ENCODE measurements around the gene ANO10. TPM values are rescaled to one million over a fixed set of nuclear protein-coding genes. Genes with fewer than 3 reads are reported as not detected.
A peak's percentile ranks its signal among the peaks of the same experiment; 100 is the strongest.

Gene ANO10
- polyA plus RNA-seq, 1 donor from 2014 or later = 5.8 TPM

DNA sequence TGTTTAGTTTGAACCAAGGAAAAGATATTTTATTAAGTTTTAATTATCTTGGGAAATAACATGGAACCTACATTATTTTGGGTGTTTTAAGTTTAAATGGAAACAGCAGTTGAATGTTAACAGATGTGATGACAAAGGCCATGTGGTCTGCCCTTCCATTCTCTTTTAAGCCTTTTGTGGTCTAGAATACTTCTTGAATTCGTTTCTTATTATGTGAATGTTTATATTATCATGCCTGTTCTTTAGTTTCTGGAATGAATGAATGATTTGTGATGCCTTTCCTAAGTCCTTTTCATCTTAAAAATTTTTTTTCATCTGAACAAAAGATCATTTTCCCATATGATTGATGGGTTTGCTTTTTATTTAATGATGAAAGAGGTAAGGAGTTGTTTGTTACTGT lies 290.8 kb downstream of the ANO10 start:
- Mint-ChIP-seq H3K9me3 (peaks cover 0 to 3% (median 2%) of the 10 kb centered on the region in 3 donors), H3K27ac (no peak overlapping the region), H3K4me3 (no peak overlapping the region), H3K36me3 (peaks cover 21% of the 10 kb centered on the region), H3K27me3 (no peaks in the 10 kb centered on the region), H3K4me1 (peaks cover 20 to 28% (median 26%) of the 10 kb centered on the region in 3 donors)

DNA sequence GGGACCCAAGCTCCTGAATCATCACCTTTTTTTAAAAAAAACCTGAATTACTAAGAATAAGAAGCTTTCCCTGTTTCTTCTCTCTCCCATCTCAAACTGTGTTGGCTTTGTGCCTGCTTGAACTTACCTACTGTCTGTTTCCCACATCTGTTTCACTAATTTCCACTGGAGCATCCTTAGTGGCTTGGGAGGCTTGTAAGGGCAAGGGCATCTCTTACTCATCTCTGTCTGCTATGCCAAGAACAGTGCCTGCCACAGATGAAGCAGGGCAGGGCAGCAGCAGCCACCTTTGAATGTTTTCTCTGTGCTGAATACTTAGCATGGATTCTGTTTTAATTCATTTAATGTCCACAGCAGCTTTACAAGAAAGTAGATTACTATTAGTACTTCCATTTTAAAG lies 293.2 kb downstream of the ANO10 start:
- Mint-ChIP-seq H3K4me1 (peaks cover 29 to 43% (median 35%) of the 10 kb centered on the region in 3 donors), H3K9me3 (peaks cover 0 to 2% (median 0%) of the 10 kb centered on the region in 3 donors), H3K27ac (no peak overlapping the region), H3K4me3 (no peak overlapping the region), H3K27me3 (no peaks in the 10 kb centered on the region), H3K36me3 (peaks cover 9% of the 10 kb centered on the region)

DNA sequence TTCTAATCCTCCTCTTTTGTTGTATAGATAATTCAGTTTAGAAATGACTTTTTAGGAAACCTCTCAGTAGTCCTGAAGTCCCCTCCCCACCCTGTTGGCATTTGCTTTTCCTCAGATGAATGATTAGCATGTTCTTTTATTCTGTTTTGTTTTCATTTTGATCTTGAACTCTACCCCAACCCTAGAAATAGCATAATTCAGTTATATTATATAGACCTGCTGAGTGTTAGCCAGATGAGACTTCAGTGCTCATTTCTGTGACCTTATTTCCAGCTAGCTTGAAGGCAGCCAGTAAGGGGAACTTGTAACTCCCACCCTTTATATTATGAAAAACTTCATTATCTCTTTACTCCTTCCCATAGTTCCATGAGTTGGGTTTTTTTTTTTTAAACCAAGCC lies 294.2 kb downstream of the ANO10 start:
- H3K4me3 Mint-ChIP-seq = peak overlapping the region in 1 of 4 donors; percentile 56
- no peaks in the 10 kb centered on the region for H3K27me3 Mint-ChIP-seq
- peaks cover 0 to 2% (median 0%) of the 10 kb centered on the region in 3 donors for H3K9me3 Mint-ChIP-seq
- peak overlapping the region in 1 of 3 donors; percentile 8 for H3K27ac Mint-ChIP-seq
- H3K4me1 Mint-ChIP-seq = peaks cover 31 to 43% (median 35%) of the 10 kb centered on the region in 3 donors
- H3K36me3 Mint-ChIP-seq = peaks cover 4% of the 10 kb centered on the region

GRCh38 chr3:43326891-43327581 lies 294.8 kb downstream of the ANO10 start:
- H3K27me3 Mint-ChIP-seq = no peaks in the 10 kb centered on the region
- peaks cover 3% of the 10 kb centered on the region for H3K36me3 Mint-ChIP-seq
- H3K4me1 Mint-ChIP-seq = peaks cover 31 to 46% (median 40%) of the 10 kb centered on the region in 3 donors
- H3K27ac Mint-ChIP-seq = peak overlapping the region in 2 of 3 donors; percentile 8 to 66
- peak overlapping the region in 1 of 4 donors; percentile 52 for H3K4me3 Mint-ChIP-seq
- peaks cover 0 to 2% (median 0%) of the 10 kb centered on the region in 3 donors for H3K9me3 Mint-ChIP-seq

GRCh38 chr3:43323541-43323940 lies 298.3 kb downstream of the ANO10 start:
- H3K4me1 Mint-ChIP-seq = peaks cover 39 to 46% (median 45%) of the 10 kb centered on the region in 3 donors
- H3K9me3 Mint-ChIP-seq = peaks cover 0 to 2% (median 0%) of the 10 kb centered on the region in 3 donors
- H3K4me3 Mint-ChIP-seq = no peak overlapping the region
- H3K36me3 Mint-ChIP-seq = peaks cover 3% of the 10 kb centered on the region
- H3K27me3 Mint-ChIP-seq = no peaks in the 10 kb centered on the region
- H3K27ac Mint-ChIP-seq = no peak overlapping the region

- Mint-ChIP-seq H3K4me3 (no peak overlapping the region), H3K9me3 (peaks cover 0 to 2% (median 0%) of the 10 kb centered on the region in 3 donors), H3K36me3 (peaks cover 5% of the 10 kb centered on the region), H3K27me3 (no peaks in the 10 kb centered on the region), H3K27ac (peak overlapping the region in 1 of 3 donors; percentile 50), H3K4me1 (peaks cover 22 to 32% (median 27%) of the 10 kb centered on the region in 3 donors)
Observed at GRCh38 chr3:43320288-43320687, 301.5 kb downstream of the ANO10 start.

GRCh38 chr3:43319794-43320193 lies 302.0 kb downstream of the ANO10 start:
- Mint-ChIP-seq H3K27ac (peak overlapping the region in 1 of 3 donors; percentile 32), H3K4me3 (no peak overlapping the region), H3K36me3 (peaks cover 5% of the 10 kb centered on the region), H3K4me1 (peaks cover 19 to 34% (median 32%) of the 10 kb centered on the region in 3 donors), H3K27me3 (no peaks in the 10 kb centered on the region), H3K9me3 (peaks cover 0 to 2% (median 0%) of the 10 kb centered on the region in 3 donors)

DNA sequence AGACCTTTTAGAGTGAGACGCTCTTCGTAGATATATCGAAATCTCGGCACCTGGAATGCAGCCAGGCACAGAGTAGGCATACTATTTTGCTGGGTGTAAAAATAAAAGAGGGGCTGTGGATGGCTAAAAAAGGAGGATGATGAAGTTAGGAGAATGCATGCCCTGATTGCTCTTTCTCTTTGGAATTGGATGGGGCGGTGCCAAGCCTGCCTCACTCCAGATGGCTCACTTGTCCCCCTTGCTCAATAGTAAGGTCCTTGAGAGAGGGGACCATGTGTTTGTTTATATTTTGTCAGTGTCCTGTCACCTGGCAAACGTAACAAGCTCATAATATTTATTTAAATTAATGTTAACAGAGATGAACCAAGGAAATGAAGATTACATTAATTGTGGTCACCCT lies 302.4 kb downstream of the ANO10 start:
- Mint-ChIP-seq H3K9me3 (peaks cover 0 to 2% (median 0%) of the 10 kb centered on the region in 3 donors), H3K4me3 (no peak overlapping the region), H3K4me1 (peaks cover 18 to 34% (median 32%) of the 10 kb centered on the region in 3 donors), H3K36me3 (peaks cover 5% of the 10 kb centered on the region), H3K27me3 (no peaks in the 10 kb centered on the region), H3K27ac (no peak overlapping the region)

GRCh38 chr3:43317461-43318316 lies 304.1 kb downstream of the ANO10 start:
- Mint-ChIP-seq H3K27ac (peak overlapping the region in 1 of 3 donors; percentile 60), H3K4me1 (peaks cover 23 to 32% (median 28%) of the 10 kb centered on the region in 3 donors), H3K4me3 (peak overlapping the region in 1 of 4 donors; percentile 39)

GRCh38 chr3:43316783-43317460 lies 304.9 kb downstream of the ANO10 start:
- Mint-ChIP-seq H3K27me3 (no peaks in the 10 kb centered on the region), H3K36me3 (peaks cover 8% of the 10 kb centered on the region), H3K27ac (peak overlapping the region in 1 of 3 donors; percentile 6), H3K4me1 (peaks cover 23 to 30% (median 27%) of the 10 kb centered on the region in 3 donors), H3K4me3 (peak overlapping the region in 2 of 4 donors; percentile 39 to 49), H3K9me3 (peaks cover 0 to 5% (median 0%) of the 10 kb centered on the region in 3 donors)

More at GRCh38 chr3:43317461-43318316, 304.1 kb downstream of the ANO10 start:
- Mint-ChIP-seq H3K27me3 (no peaks in the 10 kb centered on the region), H3K9me3 (peaks cover 0 to 3% (median 0%) of the 10 kb centered on the region in 3 donors), H3K36me3 (peaks cover 8% of the 10 kb centered on the region)

Other genes starting within 250 kb of the ANO10 start
- gene ABHD5, start 68.9 kb upstream of the ANO10 start, polyA plus RNA-seq = 7.4 TPM